Measurements from ENCODE around the gene PRAMEF5.
"Not testable (repeated sequence)": the region's sequence is repeated elsewhere in the genome, so short reads cannot be mapped to it uniquely, and the experiment has no call there.

Gene PRAMEF5

DNA sequence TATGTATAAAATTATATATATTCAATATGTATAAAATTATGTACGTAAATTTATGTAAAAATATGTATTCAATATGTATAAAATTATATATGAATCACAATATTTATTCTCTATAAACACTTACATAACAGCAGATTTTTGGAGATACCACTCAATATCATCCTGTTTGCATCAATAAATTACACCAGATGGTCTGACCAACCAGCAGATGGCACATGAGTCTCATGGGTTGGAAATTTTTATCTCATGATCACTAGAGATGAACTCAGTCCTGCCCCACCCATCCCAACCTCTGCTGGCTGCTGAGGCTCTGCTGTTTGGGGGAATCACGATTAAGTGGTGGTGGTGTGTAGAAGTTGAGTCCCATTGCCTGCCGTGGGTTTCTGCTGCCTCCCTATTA is 25.6 kb downstream of the PRAMEF5 start:
- DNase-seq: not testable (repeated sequence)

DNA sequence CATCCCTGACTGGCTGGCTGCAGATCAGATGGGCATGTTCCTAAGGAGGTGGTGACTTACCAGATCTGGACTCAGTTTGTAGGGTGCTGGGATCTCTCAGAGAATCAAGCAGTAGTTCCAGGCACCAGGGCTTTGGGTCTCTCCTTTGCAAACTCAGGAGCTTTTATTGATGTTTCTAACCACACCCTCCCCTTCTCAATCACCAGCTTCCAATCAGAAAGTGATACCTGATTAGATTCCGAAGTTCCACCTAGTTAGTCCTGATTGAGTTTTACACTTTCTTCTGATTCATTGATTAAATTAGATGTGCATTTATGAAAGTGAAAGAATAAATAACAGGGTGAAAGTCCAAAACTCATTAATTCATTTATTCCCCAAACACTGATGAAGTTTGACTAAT is 31.0 kb downstream of the PRAMEF5 start, which contains the start of gene PRAMEF8:
TSS of gene PRAMEF8 (minus strand) at position 101 of the 400 bp plus-strand sequence. CDS start 1,046 bp downstream, outside the sequence.
- not testable (repeated sequence) for DNase-seq

DNA sequence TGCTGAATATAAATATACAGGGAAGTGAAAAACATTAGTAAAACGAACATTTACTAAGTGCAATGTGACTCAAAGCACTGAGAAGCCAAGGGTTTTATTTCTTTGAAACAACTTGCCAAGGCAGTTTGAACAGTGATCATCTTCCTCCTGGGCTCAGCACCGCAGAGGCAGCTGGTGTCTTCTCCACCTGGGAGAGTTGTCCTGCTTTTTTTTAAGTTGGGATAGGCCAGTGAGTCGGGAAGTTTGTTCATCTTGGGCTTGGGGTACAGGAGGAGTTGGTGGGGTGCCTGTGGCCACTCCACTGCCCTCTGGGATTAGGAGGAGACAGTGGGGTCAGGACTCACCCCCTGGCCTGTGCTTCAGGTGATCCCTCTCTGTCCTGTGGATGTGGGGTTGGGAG is 35.0 kb downstream of the PRAMEF5 start:
- not testable (repeated sequence) for DNase-seq

DNA sequence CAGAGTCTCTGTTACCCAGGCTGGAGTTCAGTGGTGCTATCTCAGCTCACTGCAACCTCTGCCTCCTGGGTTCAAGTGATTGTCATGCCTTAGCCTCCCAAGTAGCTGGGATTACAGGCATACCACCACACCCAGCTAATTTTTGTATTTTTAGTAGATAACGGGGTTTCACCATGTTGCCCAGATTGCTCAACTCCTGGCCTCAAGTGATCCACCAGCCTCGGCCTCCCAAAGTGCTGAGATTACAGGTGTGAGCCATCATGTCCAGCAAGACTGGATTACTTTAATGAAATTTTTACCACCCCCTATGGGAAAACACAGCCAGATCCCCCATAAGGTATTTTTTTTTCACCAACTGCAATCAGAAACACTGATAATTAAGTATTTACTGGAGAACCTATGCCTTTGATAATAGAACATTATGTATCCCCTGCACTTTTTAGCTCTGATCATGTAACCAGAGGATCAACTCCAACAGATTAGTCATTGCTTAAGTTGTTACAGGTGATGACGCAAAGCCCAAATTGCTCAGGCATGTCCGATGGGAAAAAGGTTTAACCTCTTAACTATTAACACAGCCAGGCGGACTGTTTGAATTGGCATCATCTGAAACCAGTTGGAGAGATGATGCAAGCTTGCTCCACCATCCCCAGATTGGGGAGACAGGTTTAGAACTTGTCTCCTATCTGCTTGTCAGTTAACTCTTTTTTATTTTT is 43.4 kb downstream of the PRAMEF5 start:
- DNase-seq: not testable (repeated sequence)

DNA sequence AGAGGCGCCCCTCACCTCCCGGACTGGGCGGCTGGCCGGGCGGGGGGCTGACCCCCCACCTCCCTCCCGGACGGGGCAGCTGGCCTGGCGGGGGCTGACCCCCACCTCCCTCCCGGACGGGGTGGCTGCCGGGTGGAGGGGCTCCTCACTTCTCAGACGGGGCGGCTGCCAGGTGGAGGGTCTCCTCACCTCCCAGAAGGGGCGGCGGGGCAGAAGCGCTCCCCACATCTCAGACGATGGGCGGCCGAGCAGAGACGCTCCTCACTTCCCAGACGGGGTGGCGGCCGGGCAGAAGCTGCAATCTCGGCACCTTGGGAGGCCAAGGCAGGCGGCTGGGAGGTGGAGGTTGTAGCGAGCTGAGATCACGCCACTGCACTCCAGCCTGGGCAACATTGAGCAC is 44.7 kb downstream of the PRAMEF5 start:
- DNase-seq: not testable (repeated sequence)

DNA sequence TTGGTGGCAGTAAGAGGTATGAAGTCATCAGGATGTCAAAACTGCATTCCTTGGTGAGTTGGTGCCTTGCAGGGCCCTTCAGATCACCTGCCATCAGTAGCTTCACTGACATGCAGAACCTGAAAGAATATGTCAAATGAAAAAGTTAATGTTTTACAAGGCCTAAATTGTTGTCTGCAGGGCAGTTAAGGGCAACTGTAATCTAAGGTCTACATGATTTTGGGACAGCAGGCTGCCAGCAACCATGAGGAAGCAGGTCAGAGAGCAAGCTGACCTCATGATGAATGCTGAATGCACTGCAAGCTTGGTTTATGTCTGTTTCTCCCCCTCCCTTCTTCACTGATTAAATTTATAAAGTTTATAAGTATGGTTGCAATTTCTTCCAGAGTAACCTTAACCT is 48.2 kb downstream of the PRAMEF5 start:
- DNase-seq: not testable (repeated sequence)

DNA sequence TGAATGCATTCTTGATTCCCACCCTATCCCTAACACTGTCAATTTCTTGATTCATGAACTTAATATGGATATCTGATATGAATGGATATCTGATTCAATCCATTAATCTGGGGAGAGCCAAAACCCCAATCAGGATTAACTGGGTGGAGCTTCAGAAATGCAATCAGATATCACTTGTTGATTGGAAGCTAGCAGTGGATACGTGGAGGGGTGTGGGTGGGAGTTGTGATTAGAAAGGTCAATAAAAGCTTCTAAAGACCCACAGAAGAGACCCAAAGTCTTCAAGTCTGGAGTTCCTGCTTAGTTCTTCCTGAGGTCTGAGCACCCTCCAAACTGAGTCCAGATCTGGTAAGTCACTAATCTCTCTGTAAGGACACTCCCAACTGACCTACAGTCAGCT is 49.2 kb downstream of the PRAMEF5 start, which contains the start of gene PRAMEF33:
TSS of gene PRAMEF33 (plus strand) at position 301 of the 400 bp plus-strand sequence. CDS start 2,416 bp downstream, outside the sequence.
- DNase-seq: not testable (repeated sequence)
